Cardiac muscle cell (in vitro differentiated cells and primary cell): ENCODE results near the gene MAP1LC3B2. TPM values are rescaled to one million over a fixed set of nuclear protein-coding genes. Genes with fewer than 3 reads are reported as not detected.

Experiments used
- DNase-seq, 2 donors: peaks; one replicate each; pipeline versions ENCODE4 v3.0.0 to v3.0.0-alpha.2; 2010 to 2017; ENCODE audit warnings: low read depth in 1 of 2, low spot score in 1 of 2
- H3K27ac ChIP-seq: fragments of 200-600 bp; sonication (generic); 2 replicates; pipeline ENCODE4 v1.5.1; 2016
- H3K27me3 ChIP-seq: fragments of 200-600 bp; sonication (generic); 2 replicates; pipeline ENCODE4 v1.6.0; 2016; ENCODE audit warnings: control low read depth
- H3K36me3 ChIP-seq: fragments of 200-600 bp; sonication (generic); 2 replicates; pipeline ENCODE4 v1.5.1; 2016; ENCODE audit warnings: control low read depth
- H3K4me1 ChIP-seq: fragments of 200-600 bp; sonication (generic); 2 replicates; pipeline ENCODE4 v1.8.1; 2017; ENCODE audit warnings: low read depth, mild to moderate bottlenecking, mixed run types
- H3K4me3 ChIP-seq: fragments of 200-600 bp; sonication (generic); 2 replicates; pipeline ENCODE4 v1.5.1; 2016; ENCODE audit warnings: mild to moderate bottlenecking
- H3K9me3 ChIP-seq: fragments of 200-600 bp; sonication (generic); 2 replicates; pipeline ENCODE4 v1.5.1; 2017; ENCODE audit warnings: low read depth, mild to moderate bottlenecking, control low read depth
- polyA plus RNA-seq: library from polyadenylated mRNA; unstranded; fragments of >200 nt; fragmentation: Nextera tagmentation; extraction: Ambion mirVana; gene quantifications from 2 replicates; pipeline ENCODE4 v1.2.1, GENCODE V29; 2016
- total RNA-seq: library from RNA; depleted of rRNA; stranded (reverse); fragments of >200 nt; gene quantifications from 2 replicates; pipeline ENCODE4 v1.2.3, GENCODE V29; 2016
- TF ChIP-seq, protein P1 (sequence below): IDR thresholded peaks from 2 replicates; pipeline ENCODE4 v1.5.1; 2012; ENCODE audit warnings: low read depth, mild to moderate bottlenecking, low read length

The MAP1LC3B2 gene
- total and polyA plus RNA-seq, 2 experiments from 2014 or later = 2.3 to 7.2 TPM

DNA sequence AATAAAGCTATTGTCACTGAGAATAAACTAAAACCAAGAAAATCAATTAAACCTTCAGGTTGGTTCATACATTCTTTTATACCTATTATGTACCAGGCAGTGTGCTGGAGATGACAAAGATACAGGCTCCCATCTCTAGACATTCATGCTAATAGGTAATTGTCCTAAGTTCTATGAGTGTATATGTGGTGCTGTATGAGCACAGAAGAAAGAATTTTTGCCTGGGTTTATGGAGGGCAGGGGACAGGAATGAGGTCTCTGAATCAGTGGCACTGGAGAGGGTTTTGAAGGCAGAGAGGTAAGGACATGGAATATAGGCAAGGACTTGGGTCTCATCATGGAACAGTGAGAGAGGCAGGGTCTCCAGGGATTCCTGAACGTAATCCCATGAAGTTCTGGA, 38.7 kb downstream of the MAP1LC3B2 start:
- TF ChIP-seq, protein P1, sequence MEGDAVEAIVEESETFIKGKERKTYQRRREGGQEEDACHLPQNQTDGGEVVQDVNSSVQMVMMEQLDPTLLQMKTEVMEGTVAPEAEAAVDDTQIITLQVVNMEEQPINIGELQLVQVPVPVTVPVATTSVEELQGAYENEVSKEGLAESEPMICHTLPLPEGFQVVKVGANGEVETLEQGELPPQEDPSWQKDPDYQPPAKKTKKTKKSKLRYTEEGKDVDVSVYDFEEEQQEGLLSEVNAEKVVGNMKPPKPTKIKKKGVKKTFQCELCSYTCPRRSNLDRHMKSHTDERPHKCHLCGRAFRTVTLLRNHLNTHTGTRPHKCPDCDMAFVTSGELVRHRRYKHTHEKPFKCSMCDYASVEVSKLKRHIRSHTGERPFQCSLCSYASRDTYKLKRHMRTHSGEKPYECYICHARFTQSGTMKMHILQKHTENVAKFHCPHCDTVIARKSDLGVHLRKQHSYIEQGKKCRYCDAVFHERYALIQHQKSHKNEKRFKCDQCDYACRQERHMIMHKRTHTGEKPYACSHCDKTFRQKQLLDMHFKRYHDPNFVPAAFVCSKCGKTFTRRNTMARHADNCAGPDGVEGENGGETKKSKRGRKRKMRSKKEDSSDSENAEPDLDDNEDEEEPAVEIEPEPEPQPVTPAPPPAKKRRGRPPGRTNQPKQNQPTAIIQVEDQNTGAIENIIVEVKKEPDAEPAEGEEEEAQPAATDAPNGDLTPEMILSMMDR = no peak
- no peak overlapping the region for H3K27ac ChIP-seq
- no peaks in the 10 kb centered on the region for H3K36me3 ChIP-seq

DNA sequence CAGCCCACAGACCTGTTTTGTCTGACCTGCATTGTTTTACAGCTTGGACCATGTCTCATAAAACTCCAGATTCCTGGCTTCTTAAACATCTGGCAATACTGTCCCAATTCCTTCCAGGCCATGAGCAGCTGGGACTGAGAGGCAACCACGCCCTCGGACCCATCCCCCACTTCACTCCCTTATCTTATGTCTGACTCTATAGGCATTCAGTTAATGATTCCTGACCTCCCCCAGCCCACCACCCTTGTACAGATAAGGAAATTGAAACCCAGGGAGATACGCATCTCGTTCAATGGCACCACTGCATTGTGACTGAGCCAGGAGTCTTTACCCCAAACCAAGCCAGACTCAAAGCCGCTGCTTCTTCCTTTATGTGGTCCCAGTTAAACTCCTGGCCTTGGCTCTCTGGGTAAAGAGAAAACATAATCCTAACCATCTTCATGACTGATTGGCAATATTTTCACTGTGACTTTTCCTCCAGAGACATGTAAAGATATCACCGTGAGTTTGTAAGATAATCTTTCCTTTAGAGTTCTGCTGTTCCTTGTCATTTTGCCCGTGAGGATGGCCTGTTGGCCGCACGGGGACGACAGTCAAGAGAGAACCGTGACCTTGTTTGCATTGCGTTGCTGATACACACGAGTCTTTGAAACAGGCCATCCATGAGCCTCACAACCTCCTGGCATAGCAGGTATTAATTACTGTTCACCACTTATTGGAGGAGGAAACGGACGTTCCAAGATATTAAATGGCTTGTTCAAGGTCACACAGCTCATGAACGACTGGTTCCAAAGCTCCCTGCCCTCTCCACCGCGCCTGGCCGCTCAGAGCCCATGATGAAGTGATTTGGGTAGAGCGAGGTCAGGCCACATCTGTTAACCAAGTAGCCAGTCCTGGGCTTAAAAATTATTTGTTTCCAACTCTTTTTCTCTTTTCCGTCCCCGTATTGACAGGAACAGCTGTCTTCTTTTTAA, 39.4 kb downstream of the MAP1LC3B2 start:
- Histone ChIP-seq H3K9me3 (no peaks in the 10 kb centered on the region), H3K4me1 (peaks cover 13% of the 10 kb centered on the region), H3K36me3 (no peaks in the 10 kb centered on the region), H3K4me3 (no peak overlapping the region), H3K27ac (no peak overlapping the region), H3K27me3 (no peaks in the 10 kb centered on the region)
- DNase-seq = no peak
- TF ChIP-seq, protein P1 = no peak

More for the DNA sequence above, 38.7 kb downstream of the MAP1LC3B2 start:
- DNase-seq = no peak
- no peak overlapping the region for H3K4me3 ChIP-seq
- peaks cover 13% of the 10 kb centered on the region for H3K4me1 ChIP-seq
- no peaks in the 10 kb centered on the region for H3K27me3 ChIP-seq
- H3K9me3 ChIP-seq = no peaks in the 10 kb centered on the region

DNA sequence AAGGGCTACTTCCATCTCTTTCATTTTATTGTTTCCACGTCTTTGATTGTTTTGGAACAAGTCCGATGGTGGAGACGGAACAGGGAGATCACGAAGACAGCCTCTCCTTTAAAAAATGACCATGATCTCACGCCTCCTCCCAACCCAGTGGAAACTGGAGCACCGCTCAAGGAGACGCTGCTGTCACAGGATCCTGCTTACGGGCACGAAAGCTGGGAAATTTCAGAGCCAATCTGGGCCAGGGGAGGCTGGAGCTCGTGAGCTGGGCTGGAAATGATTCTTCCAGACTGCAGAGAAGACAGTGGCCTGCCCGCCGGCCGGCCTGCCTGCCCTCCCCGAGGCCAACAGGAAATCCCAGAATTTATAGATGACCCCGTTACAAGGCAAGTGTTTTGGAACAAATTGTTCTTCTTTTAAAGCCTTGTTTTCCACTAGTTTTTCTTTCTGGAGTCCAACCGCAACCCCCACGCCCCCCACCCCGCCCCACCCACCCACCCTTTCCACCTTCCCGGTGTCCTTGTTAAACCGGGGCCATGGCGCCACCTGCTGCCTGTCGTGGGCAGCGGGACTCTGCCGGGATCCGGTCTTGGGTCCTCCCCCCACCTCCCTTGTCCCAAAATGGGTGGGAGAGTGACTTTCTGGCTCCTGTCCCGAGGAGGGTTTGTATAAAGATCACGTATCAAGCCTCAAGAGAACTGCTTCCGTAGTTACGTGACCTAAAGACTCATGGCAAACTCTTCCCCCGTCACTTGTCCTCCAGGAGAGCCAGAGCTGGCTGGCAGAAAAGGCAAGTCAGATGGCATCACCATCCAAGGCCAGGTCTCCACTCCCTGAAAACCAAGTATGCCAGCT, 40.3 kb downstream of the MAP1LC3B2 start:
- H3K36me3 ChIP-seq = no peaks in the 10 kb centered on the region
- H3K27ac ChIP-seq = no peak overlapping the region
- no peaks in the 10 kb centered on the region for H3K9me3 ChIP-seq
- DNase-seq = peak; percentile 77 to 87
- H3K4me1 ChIP-seq = peaks cover 13% of the 10 kb centered on the region
- TF ChIP-seq, protein P1 = peak; percentile 66
- no peaks in the 10 kb centered on the region for H3K27me3 ChIP-seq
- peak overlapping the region; percentile 6 for H3K4me3 ChIP-seq

DNA sequence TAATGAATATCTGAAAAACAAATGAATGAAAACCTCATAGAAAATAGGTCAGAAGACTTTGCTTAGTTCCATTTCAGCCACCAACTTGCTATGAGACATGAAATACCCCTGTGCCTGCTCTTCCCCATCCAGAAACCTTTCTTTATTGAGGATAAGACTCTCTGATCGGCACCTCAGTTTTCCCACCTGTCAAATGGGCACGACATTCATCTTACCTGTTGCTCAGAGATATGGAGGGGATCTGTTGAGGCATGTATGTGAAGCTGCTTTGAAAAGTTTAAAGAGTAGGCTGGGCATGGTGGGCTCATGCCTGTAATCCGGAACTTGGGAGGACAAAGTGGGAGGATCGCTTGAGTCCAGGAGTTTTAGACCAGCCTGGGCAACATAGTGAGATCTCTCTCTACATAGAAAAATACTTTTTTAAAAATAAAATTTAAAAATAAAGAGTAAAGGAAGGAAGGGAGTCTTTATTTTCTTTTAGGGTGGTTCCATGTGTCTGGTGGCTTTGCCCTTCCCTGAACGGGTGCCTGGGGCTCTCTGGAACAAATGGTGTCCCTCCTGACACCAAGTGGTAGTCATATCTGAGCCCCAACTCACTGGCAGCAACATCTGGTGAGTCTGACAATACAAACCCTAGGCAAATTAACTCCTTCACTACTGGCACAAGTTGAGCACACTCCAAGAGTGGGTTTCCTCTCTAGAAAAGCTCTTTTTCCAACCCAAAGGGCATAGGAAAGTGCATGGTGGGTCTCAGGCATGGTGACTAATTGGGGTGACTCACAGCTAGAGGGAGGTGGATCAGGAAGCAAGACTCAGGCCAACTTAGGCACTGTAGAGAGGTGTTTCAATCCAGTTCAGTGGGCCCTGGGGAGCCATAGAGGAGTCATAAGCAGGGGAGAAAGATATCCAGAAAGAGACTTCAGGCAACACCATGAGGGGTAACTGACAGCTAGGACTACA, 42.1 kb downstream of the MAP1LC3B2 start:
- Histone ChIP-seq H3K4me3 (no peak overlapping the region), H3K4me1 (peaks cover 13% of the 10 kb centered on the region), H3K27me3 (no peaks in the 10 kb centered on the region), H3K9me3 (no peaks in the 10 kb centered on the region), H3K36me3 (no peaks in the 10 kb centered on the region), H3K27ac (no peak overlapping the region)
- peak in 1 of 2 donors; percentile 48 for DNase-seq
- TF ChIP-seq, protein P1 = no peak
